Measurements from ENCODE around the gene HNRNPA1L2.

GRCh38 chr13:52650731-52651130 is 8.5 kb downstream of the HNRNPA1L2 start:
- TF ChIP-seq GABPB1 (CRISPR knock-in tag; IDR thresholded peaks at IDR 0.05), result no peak
- TF ChIP-seq PTBP1 (IDR thresholded peaks at IDR 0.05; ENCODE audit: low read depth, low read length), result no peak
- TF ChIP-seq FOXA1 (IDR thresholded peaks at IDR 0.05; ENCODE audit: borderline replicate concordance), result no peak
- no peak for TF ChIP-seq NUFIP1 (IDR thresholded peaks at IDR 0.05; ENCODE audit: partially characterized antibody)
- TF ChIP-seq CTCF (IDR thresholded peaks at IDR 0.05 in 2 of 3, conservative IDR thresholded peaks at IDR 0.05 in 1 of 3; ENCODE audit: insufficient read depth in 2 of 3, low read depth in 1 of 3, low read length in 3 of 3), result no peak
